ENCODE results near the gene ME3. TPM values are rescaled to one million over a fixed set of nuclear protein-coding genes. Genes with fewer than 3 reads are reported as not detected.

ME3 gene
- total and polyA plus RNA-seq, 4 donors = 1.4 to 7.2 (median 2.3) TPM

DNA sequence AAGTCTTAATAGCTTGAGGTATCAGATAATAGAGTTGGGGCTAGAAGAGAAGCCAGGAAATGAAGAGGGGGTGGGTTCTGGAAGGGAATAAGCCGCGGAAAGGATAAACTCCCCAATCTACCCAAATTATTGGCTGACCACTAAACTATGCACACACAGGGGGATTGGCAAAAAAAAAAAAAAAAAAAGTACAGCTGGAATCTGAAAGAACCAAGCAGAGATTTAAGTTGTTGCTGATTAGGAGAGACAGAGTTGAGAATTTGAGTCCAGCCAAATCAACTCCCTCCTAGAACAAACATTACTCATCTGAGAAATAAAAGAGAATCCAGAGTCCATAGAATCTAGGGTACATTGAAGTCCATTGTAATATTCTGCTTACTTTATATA, 162.8 kb downstream of the ME3 start:
- TF ChIP-seq FOXA1 (IDR thresholded peaks at IDR 0.05) = no peak
- no peak for TF ChIP-seq HNF4G (IDR thresholded peaks at IDR 0.05)
- peak; percentile 15 for TF ChIP-seq YY1 (IDR thresholded peaks at IDR 0.05)
- peak in 1 of 2 donors; percentile 67 for TF ChIP-seq HNF4A (conservative IDR thresholded peaks at IDR 0.05)
- TF ChIP-seq SP1 (IDR thresholded peaks at IDR 0.05) = no peak
- TF ChIP-seq JUND (IDR thresholded peaks at IDR 0.05) = peak in 1 of 2 donors; percentile 26
- no peak for TF ChIP-seq RAD21 (IDR thresholded peaks at IDR 0.05)
- H3K4me3 ChIP-seq (ENCODE audit: low read depth in 1 of 3, low read length in 3 of 3) = no peak overlapping the region
- 0% methylated on average over 2 of the region's 2 CpGs for WGBS
- H3K9me3 ChIP-seq (ENCODE audit: control insufficient read depth in 4 of 4, low read length in 3 of 4) = peaks cover 0 to 2% (median 2%) of the 10 kb centered on the region in 4 donors
- peaks cover 9 to 21% (median 13%) of the 10 kb centered on the region in 4 donors for H3K4me1 ChIP-seq (ENCODE audit: control insufficient read depth in 4 of 4, insufficient read depth in 4 of 4, low read length in 3 of 4)
- no peaks in the 10 kb centered on the region for H3K36me3 ChIP-seq (ENCODE audit: control insufficient read depth in 4 of 4, insufficient read depth in 3 of 4, low read depth in 1 of 4, low read length in 3 of 4)
- H3K27me3 ChIP-seq (ENCODE audit: control insufficient read depth in 4 of 4, insufficient read depth in 4 of 4, low read length in 3 of 4) = no peaks in the 10 kb centered on the region
- H3K9ac ChIP-seq (ENCODE audit: low read depth in 1 of 2, low read length in 2 of 2) = no peak overlapping the region
- H3K27ac ChIP-seq (ENCODE audit: low read depth in 1 of 2, low read length in 2 of 2) = peak overlapping the region; percentile 78 to 89
- no peak for DNase-seq (ENCODE audit: low spot score)

DNA sequence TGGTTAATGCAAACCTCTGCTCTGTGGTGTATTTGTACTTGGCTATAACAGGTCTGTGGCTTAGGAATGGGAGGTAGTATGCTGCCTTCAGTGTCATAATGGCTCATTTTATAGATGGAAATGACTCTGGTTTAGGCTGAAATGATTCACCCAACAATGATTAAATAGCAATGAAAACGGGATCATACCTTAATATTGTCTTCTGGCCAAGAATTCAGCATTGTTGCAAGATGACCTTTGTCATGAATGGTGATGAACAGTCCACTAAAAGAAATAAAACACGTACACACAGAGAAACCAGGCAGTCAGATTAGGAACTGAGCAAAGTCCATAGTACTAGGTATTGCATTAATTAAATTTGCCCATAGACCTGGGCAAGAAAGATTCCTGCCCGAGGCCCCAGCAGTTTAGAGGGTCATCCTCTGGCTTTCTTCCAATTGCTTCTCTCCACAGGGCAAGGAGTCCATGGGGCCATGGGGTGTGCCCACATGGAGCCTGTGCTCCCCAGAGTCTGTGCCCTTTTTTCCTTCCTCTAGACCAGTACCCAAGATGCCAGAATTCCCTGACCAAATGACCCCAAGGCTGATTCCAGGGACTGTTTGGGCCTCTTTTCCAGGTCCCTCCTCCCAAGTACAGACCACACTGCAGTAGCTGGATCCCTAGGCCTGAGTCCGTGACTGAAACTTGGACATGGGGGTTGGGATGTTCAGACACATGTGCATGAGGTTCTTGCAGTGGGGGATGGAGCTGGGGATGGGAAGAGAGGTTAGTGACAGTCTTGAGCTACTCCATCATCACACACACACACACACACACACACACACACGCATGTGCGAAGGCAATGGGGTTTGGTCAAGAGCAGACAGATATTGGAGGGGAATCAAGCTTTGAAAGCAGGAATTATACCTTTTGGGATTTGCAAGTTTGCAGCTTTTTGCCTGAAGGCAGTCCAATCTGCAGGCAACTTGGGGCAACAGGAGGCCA, 163.5 kb downstream of the ME3 start:
- DNase-seq (ENCODE audit: low spot score) = no peak
- no peak overlapping the region for H3K4me3 ChIP-seq (ENCODE audit: low read depth in 1 of 3, low read length in 3 of 3)
- no peaks in the 10 kb centered on the region for H3K36me3 ChIP-seq (ENCODE audit: control insufficient read depth in 4 of 4, insufficient read depth in 3 of 4, low read depth in 1 of 4, low read length in 3 of 4)
- no peaks in the 10 kb centered on the region for H3K27me3 ChIP-seq (ENCODE audit: control insufficient read depth in 4 of 4, insufficient read depth in 4 of 4, low read length in 3 of 4)
- 56% methylated on average over 6 of the region's 6 CpGs for WGBS
- H3K27ac ChIP-seq (ENCODE audit: low read depth in 1 of 2, low read length in 2 of 2) = peak overlapping the region; percentile 78 to 89
- TF ChIP-seq GABPA (IDR thresholded peaks at IDR 0.05 in 1 of 2, conservative IDR thresholded peaks at IDR 0.05 in 1 of 2) = peak in 1 of 2 donors; percentile 40
- peak; percentile 47 to 56 for TF ChIP-seq RAD21 (IDR thresholded peaks at IDR 0.05)
- peak; percentile 74 to 87 for TF ChIP-seq RXRA (IDR thresholded peaks at IDR 0.05)
- TF ChIP-seq SP1 (IDR thresholded peaks at IDR 0.05) = peak; percentile 99
- TF ChIP-seq, protein P1, sequence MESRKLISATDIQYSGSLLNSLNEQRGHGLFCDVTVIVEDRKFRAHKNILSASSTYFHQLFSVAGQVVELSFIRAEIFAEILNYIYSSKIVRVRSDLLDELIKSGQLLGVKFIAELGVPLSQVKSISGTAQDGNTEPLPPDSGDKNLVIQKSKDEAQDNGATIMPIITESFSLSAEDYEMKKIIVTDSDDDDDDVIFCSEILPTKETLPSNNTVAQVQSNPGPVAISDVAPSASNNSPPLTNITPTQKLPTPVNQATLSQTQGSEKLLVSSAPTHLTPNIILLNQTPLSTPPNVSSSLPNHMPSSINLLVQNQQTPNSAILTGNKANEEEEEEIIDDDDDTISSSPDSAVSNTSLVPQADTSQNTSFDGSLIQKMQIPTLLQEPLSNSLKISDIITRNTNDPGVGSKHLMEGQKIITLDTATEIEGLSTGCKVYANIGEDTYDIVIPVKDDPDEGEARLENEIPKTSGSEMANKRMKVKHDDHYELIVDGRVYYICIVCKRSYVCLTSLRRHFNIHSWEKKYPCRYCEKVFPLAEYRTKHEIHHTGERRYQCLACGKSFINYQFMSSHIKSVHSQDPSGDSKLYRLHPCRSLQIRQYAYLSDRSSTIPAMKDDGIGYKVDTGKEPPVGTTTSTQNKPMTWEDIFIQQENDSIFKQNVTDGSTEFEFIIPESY (IDR thresholded peaks at IDR 0.05) = peak; percentile 82
- TF ChIP-seq, protein P2, sequence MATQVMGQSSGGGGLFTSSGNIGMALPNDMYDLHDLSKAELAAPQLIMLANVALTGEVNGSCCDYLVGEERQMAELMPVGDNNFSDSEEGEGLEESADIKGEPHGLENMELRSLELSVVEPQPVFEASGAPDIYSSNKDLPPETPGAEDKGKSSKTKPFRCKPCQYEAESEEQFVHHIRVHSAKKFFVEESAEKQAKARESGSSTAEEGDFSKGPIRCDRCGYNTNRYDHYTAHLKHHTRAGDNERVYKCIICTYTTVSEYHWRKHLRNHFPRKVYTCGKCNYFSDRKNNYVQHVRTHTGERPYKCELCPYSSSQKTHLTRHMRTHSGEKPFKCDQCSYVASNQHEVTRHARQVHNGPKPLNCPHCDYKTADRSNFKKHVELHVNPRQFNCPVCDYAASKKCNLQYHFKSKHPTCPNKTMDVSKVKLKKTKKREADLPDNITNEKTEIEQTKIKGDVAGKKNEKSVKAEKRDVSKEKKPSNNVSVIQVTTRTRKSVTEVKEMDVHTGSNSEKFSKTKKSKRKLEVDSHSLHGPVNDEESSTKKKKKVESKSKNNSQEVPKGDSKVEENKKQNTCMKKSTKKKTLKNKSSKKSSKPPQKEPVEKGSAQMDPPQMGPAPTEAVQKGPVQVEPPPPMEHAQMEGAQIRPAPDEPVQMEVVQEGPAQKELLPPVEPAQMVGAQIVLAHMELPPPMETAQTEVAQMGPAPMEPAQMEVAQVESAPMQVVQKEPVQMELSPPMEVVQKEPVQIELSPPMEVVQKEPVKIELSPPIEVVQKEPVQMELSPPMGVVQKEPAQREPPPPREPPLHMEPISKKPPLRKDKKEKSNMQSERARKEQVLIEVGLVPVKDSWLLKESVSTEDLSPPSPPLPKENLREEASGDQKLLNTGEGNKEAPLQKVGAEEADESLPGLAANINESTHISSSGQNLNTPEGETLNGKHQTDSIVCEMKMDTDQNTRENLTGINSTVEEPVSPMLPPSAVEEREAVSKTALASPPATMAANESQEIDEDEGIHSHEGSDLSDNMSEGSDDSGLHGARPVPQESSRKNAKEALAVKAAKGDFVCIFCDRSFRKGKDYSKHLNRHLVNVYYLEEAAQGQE (IDR thresholded peaks at IDR 0.05) = peak; percentile 79
- peak; percentile 68 for TF ChIP-seq FOXA2 (IDR thresholded peaks at IDR 0.05)
- TF ChIP-seq EGR1 (IDR thresholded peaks at IDR 0.05; ENCODE audit: low read depth in 2 of 2) = peak in 1 of 2 donors; percentile 62
- peak; percentile 57 for TF ChIP-seq FOXA1 (IDR thresholded peaks at IDR 0.05)
- TF ChIP-seq, protein P3, sequence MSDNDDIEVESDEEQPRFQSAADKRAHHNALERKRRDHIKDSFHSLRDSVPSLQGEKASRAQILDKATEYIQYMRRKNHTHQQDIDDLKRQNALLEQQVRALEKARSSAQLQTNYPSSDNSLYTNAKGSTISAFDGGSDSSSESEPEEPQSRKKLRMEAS (IDR thresholded peaks at IDR 0.05) = peak; percentile 91
- TF ChIP-seq TAF1 (conservative IDR thresholded peaks at IDR 0.05) = no peak
- peak in 1 of 2 donors; percentile 98 for TF ChIP-seq JUND (IDR thresholded peaks at IDR 0.05)
- peak; percentile 98 for TF ChIP-seq HNF4G (IDR thresholded peaks at IDR 0.05)
- TF ChIP-seq YY1 (IDR thresholded peaks at IDR 0.05) = peak; percentile 78
- peak; percentile 99 for TF ChIP-seq HNF4A (conservative IDR thresholded peaks at IDR 0.05)
- TF ChIP-seq NR2F2 (IDR thresholded peaks at IDR 0.05) = peak; percentile 68
- TF ChIP-seq, protein P4, sequence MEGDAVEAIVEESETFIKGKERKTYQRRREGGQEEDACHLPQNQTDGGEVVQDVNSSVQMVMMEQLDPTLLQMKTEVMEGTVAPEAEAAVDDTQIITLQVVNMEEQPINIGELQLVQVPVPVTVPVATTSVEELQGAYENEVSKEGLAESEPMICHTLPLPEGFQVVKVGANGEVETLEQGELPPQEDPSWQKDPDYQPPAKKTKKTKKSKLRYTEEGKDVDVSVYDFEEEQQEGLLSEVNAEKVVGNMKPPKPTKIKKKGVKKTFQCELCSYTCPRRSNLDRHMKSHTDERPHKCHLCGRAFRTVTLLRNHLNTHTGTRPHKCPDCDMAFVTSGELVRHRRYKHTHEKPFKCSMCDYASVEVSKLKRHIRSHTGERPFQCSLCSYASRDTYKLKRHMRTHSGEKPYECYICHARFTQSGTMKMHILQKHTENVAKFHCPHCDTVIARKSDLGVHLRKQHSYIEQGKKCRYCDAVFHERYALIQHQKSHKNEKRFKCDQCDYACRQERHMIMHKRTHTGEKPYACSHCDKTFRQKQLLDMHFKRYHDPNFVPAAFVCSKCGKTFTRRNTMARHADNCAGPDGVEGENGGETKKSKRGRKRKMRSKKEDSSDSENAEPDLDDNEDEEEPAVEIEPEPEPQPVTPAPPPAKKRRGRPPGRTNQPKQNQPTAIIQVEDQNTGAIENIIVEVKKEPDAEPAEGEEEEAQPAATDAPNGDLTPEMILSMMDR (IDR thresholded peaks at IDR 0.05; ENCODE audit: low read depth, low read length, missing input control) = no peak
- TF ChIP-seq, protein P5, sequence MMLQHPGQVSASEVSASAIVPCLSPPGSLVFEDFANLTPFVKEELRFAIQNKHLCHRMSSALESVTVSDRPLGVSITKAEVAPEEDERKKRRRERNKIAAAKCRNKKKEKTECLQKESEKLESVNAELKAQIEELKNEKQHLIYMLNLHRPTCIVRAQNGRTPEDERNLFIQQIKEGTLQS (IDR thresholded peaks at IDR 0.05) = peak; percentile 80
- peaks cover 9 to 17% (median 13%) of the 10 kb centered on the region in 4 donors for H3K4me1 ChIP-seq (ENCODE audit: control insufficient read depth in 4 of 4, insufficient read depth in 4 of 4, low read length in 3 of 4)
- H3K9ac ChIP-seq (ENCODE audit: low read depth in 1 of 2, low read length in 2 of 2) = no peak overlapping the region
- H3K9me3 ChIP-seq (ENCODE audit: control insufficient read depth in 4 of 4, low read length in 3 of 4) = peaks cover 0 to 2% (median 2%) of the 10 kb centered on the region in 4 donors

All from liver (tissue), 9 donors.